ENCODE data around the gene B4GALT4.

DNA sequence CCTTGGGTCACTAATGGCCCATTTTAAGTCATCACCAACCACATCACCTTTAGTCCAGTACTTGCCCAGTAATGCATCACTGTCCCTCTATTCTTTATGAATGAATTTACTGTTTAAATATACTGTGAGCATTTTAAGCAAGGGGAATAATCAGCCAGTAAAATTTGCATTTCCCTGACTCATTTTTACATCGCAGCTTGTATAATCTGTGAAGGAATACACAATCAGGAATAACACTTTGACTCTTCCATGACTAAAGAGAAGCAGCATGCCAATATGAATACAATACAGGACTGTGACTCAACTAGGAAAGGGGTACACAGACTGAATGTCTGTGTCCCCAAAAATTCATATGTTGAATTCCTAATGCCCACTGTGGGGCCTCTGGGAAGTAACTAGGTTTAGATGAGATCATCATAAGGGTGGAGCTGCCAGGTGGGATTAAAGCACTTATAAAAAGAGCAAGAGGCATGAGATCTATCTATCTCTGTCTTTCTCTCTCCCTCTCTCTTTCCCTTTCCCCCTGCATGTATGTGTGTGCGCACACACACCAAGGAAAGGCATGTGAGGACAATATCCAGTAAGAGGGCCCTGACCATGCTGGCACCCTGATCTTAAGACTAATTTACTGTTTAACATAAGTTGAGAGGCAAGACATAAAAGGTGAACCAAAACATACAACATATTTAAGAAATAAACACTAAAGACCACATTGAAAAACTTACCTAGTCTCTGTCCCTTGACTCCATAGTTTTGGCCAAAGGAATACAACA lies 12.1 kb downstream of the B4GALT4 start:
- TF ChIP-seq POLR2A (IDR thresholded peaks at IDR 0.05; ENCODE audit: low read length) (no peak), GATA1 (IDR thresholded peaks at IDR 0.05; ENCODE audit: low read depth, low read length) (no peak)
